ENCODE measurements around the gene PSMB5. TPM values are rescaled to one million over a fixed set of nuclear protein-coding genes. Genes with fewer than 3 reads are reported as not detected.

Gene PSMB5
- total RNA-seq, 1 donor from 2014 or later: 239 TPM

- H3K27me3 Mint-ChIP-seq (ENCODE audit: low read depth, unreplicated experiment): no peaks in the 10 kb centered on the region
- H3K36me3 Mint-ChIP-seq (ENCODE audit: low read depth, unreplicated experiment): peaks cover 32% of the 10 kb centered on the region
- Histone ChIP-seq H2AFZ (ENCODE audit: low read depth, low read length) (no peak overlapping the region), H3K27me3 (ENCODE audit: insufficient read depth, low read length) (no peaks in the 10 kb centered on the region), H3K4me3 (ENCODE audit: insufficient read depth, low read depth, low read length) (no peak overlapping the region), H3K36me3 (ENCODE audit: insufficient read depth, low read length) (peaks cover 36% of the 10 kb centered on the region), H3K9me3 (ENCODE audit: insufficient read depth, low read depth, low read length) (no peaks in the 10 kb centered on the region), H3K9ac (ENCODE audit: low read length) (peak overlapping the region; percentile 58), H4K20me1 (ENCODE audit: insufficient read depth, low read length) (peaks cover 70% of the 10 kb centered on the region), H3K4me1 (ENCODE audit: insufficient read depth, low read length) (peaks cover 42% of the 10 kb centered on the region), H3K4me2 (ENCODE audit: low read length) (peak overlapping the region; percentile 97), H3K79me2 (ENCODE audit: insufficient read depth, low read length) (peaks cover 36% of the 10 kb centered on the region), H3K27ac (ENCODE audit: low read depth, low read length) (peak overlapping the region; percentile 47)
- TF ChIP-seq CTCF (IDR thresholded peaks at IDR 0.05; ENCODE audit: insufficient read depth, low read depth, low read length) (no peak), EZH2 (IDR thresholded peaks at IDR 0.05; ENCODE audit: insufficient read depth, low read length) (no peak)
- FAIRE-seq (no peak), DNase-seq (ENCODE audit: low read depth) (no peak)
- H3K27ac Mint-ChIP-seq (ENCODE audit: unreplicated experiment): peak overlapping the region; percentile 97
- H3K9me3 Mint-ChIP-seq (ENCODE audit: unreplicated experiment): no peaks in the 10 kb centered on the region
- H3K4me3 Mint-ChIP-seq (ENCODE audit: unreplicated experiment): peak overlapping the region; percentile 92
- peaks cover 74% of the 10 kb centered on the region for H3K4me1 Mint-ChIP-seq (ENCODE audit: low read depth, unreplicated experiment)
These were observed 57.9 kb downstream of the PSMB5 start for GRCh38 chr14:22976620-22977433.

Other genes starting within 250 kb of the PSMB5 start
- gene SLC7A7, start 219.5 kb downstream of the PSMB5 start, total RNA-seq: 13.3 and 14.3 TPM in 2 replicates
- gene MRPL52, start 205.0 kb downstream of the PSMB5 start, total RNA-seq: 169 and 182 TPM in 2 replicates
- 911 and 1,063 TPM in 2 replicates for gene MMP14, start 198.3 kb downstream of the PSMB5 start, total RNA-seq
- 142 and 157 TPM in 2 replicates for gene LRP10, start 163.2 kb downstream of the PSMB5 start, total RNA-seq
- gene REM2, start 151.7 kb downstream of the PSMB5 start, total RNA-seq: 0.48 and 0.79 TPM in 2 replicates
- 43.9 and 49.3 TPM in 2 replicates for gene RBM23, start 115.8 kb downstream of the PSMB5 start, total RNA-seq
- gene PRMT5, start 105.5 kb downstream of the PSMB5 start, total RNA-seq: 84.2 and 91.6 TPM in 2 replicates
- gene HAUS4, start 77.8 kb downstream of the PSMB5 start, total RNA-seq: 6.6 and 10.4 TPM in 2 replicates
- 117 and 146 TPM in 2 replicates for gene AJUBA, start 52.3 kb downstream of the PSMB5 start, total RNA-seq
- 3.6 and 3.8 TPM in 2 replicates for gene C14orf93, start 24.8 kb downstream of the PSMB5 start, total RNA-seq
- not detected in 2 replicates for gene PSMB11, start 7.3 kb upstream of the PSMB5 start, total RNA-seq
- gene CDH24, start 22.6 kb upstream of the PSMB5 start, total RNA-seq: 17.4 and 22.2 TPM in 2 replicates
- 186 and 208 TPM in 2 replicates for gene ACIN1, start 60.2 kb upstream of the PSMB5 start, total RNA-seq
- gene C14orf119, start 60.6 kb upstream of the PSMB5 start, total RNA-seq: 79.5 and 83.9 TPM in 2 replicates
- gene CIROP, start 70.1 kb upstream of the PSMB5 start, total RNA-seq: not detected in 2 replicates
- gene CEBPE, start 84.4 kb upstream of the PSMB5 start, total RNA-seq: not detected in 2 replicates
- 4.0 and 6.5 TPM in 2 replicates for gene SLC7A8, start 148.8 kb upstream of the PSMB5 start, total RNA-seq
- not detected in 2 replicates for gene RNF212B, start 203.0 kb upstream of the PSMB5 start, total RNA-seq